CD14-positive monocyte (primary cell): ENCODE measurements around the gene GLRB. TPM values are rescaled to one million over a fixed set of nuclear protein-coding genes. Genes with fewer than 3 reads are reported as not detected.

Experiments
- DNase-seq, 3 donors: peaks; one replicate each; pipeline ENCODE4 v3.0.0-alpha.2; 2011 to 2022
- H2AFZ ChIP-seq: 2 replicates; pipeline ENCODE4 v1.6.0; 2012; ENCODE audit warnings: mild to moderate bottlenecking, low read depth, low read length, inconsistent platforms; ENCODE audit not compliant: insufficient read depth, poor library complexity, severe bottlenecking
- H3K27ac ChIP-seq, 2 donors: 1 replicate in 1 of 2; 2 replicates in 1 of 2; pipeline ENCODE4 v1.5.1; 2012 to 2013; ENCODE audit warnings: low read length in 2 of 2, control low read depth in 1 of 2, inconsistent platforms in 1 of 2, low read depth in 1 of 2, mild to moderate bottlenecking in 1 of 2
- H3K27me3 ChIP-seq, 2 donors: one replicate each; pipeline versions ENCODE4 v1.6.0 to v1.6.1; 2011 to 2013; ENCODE audit warnings: low read length in 2 of 2; ENCODE audit not compliant: control insufficient read depth in 2 of 2, insufficient read depth in 2 of 2
- H3K36me3 ChIP-seq, 2 donors: replicated peaks in 1 of 2; 1 replicate in 1 of 2; 2 replicates in 1 of 2; pipeline versions ENCODE4 v1.5.1 to v1.6.1; 2012 to 2013; ENCODE audit warnings: low read length in 2 of 2, control low read depth in 1 of 2, inconsistent platforms in 1 of 2, mild to moderate bottlenecking in 1 of 2; ENCODE audit not compliant: insufficient read depth in 2 of 2, control insufficient read depth in 1 of 2
- H3K4me1 ChIP-seq, 2 donors: 1 replicate in 1 of 2; 2 replicates in 1 of 2; pipeline versions ENCODE4 v1.5.1 to v1.6.1; 2012 to 2013; ENCODE audit warnings: low read length in 2 of 2, control low read depth in 1 of 2, inconsistent platforms in 1 of 2, mild to moderate bottlenecking in 1 of 2, moderate library complexity in 1 of 2; ENCODE audit not compliant: insufficient read depth in 2 of 2, control insufficient read depth in 1 of 2
- H3K4me2 ChIP-seq: replicated peaks from 2 replicates; pipeline ENCODE3; 2012; ENCODE audit warnings: low read length, moderate library complexity, mild to moderate bottlenecking; ENCODE audit not compliant: poor library complexity, severe bottlenecking; ENCODE audit errors: extremely low read depth
- H3K4me3 ChIP-seq, 3 experiments: fragments of 200-600 bp in 1 of 3; sonication (generic) in 1 of 3; replicated peaks in 1 of 3; 1 replicate in 2 of 3; 2 replicates in 1 of 3; pipeline ENCODE4 v1.5.1; 2011 to 2013; ENCODE audit warnings: low read length in 3 of 3, mild to moderate bottlenecking in 3 of 3, control low read depth in 2 of 3, low read depth in 2 of 3, inconsistent platforms in 1 of 3, moderate library complexity in 1 of 3
- H3K79me2 ChIP-seq: 2 replicates; pipeline ENCODE4 v1.6.0; 2012; ENCODE audit warnings: mild to moderate bottlenecking, control low read depth, inconsistent platforms, low read length, moderate library complexity; ENCODE audit not compliant: insufficient read depth
- H3K9ac ChIP-seq: 2 replicates; pipeline ENCODE4 v1.6.0; 2017; ENCODE audit warnings: low read length, mild to moderate bottlenecking; ENCODE audit not compliant: insufficient read depth, poor library complexity, severe bottlenecking
- H3K9me3 ChIP-seq, 2 donors: replicated peaks in 1 of 2; 1 replicate in 1 of 2; 2 replicates in 1 of 2; pipeline versions ENCODE4 v1.5.1 to v1.6.1; 2012 to 2013; ENCODE audit warnings: low read length in 2 of 2, control low read depth in 1 of 2; ENCODE audit not compliant: control insufficient read depth in 1 of 2, insufficient read depth in 1 of 2
- H4K20me1 ChIP-seq: 2 replicates; pipeline ENCODE4 v1.6.0; 2012; ENCODE audit warnings: mild to moderate bottlenecking, low read length, control low read depth, moderate library complexity; ENCODE audit not compliant: insufficient read depth
- H3K27ac Mint-ChIP-seq, 7 donors: one replicate each; pipeline ENCODE4 v1.8.0; 2020; ENCODE audit warnings: mild to moderate bottlenecking in 7 of 7, mixed read lengths in 7 of 7, moderate library complexity in 6 of 7, inconsistent platforms in 2 of 7
- H3K27me3 Mint-ChIP-seq, 3 donors: one replicate each; pipeline ENCODE4 v1.8.0; 2021 to 2022; ENCODE audit warnings: low read depth in 3 of 3, mild to moderate bottlenecking in 3 of 3, mixed read lengths in 3 of 3, moderate library complexity in 3 of 3, inconsistent platforms in 1 of 3
- H3K36me3 Mint-ChIP-seq, 2 donors: one replicate each; pipeline ENCODE4 v1.8.0; 2020; ENCODE audit warnings: mixed read lengths in 2 of 2, inconsistent platforms in 1 of 2, mild to moderate bottlenecking in 1 of 2
- H3K4me1 Mint-ChIP-seq: one replicate; pipeline ENCODE4 v1.8.0; 2020; ENCODE audit warnings: mild to moderate bottlenecking, mixed read lengths
- H3K4me3 Mint-ChIP-seq, 2 donors: one replicate each; pipeline ENCODE4 v1.8.0; 2020; ENCODE audit warnings: mild to moderate bottlenecking in 2 of 2, mixed read lengths in 2 of 2, moderate library complexity in 1 of 2
- H3K9me3 Mint-ChIP-seq, 7 donors: one replicate each; pipeline ENCODE4 v1.8.0; 2020 to 2022; ENCODE audit warnings: mixed read lengths in 7 of 7, mild to moderate bottlenecking in 6 of 7, moderate library complexity in 6 of 7, inconsistent platforms in 2 of 7
- CTCF ChIP-seq: fragments of 200-600 bp; IDR thresholded peaks from one replicate; pipeline ENCODE4 v1.8.0; 2022; ENCODE audit warnings: antibody characterized with exemption, mild to moderate bottlenecking
- WGBS: methylation state at CpG from one replicate; pipeline ENCODE4 v1.1.5; 2013; ENCODE audit warnings: missing lambda C conversion rate; ENCODE audit not compliant: insufficient coverage; 5-methylcytosine and 5-hydroxymethylcytosine counted together
- intact Hi-C, 2 donors: fragments of 100-400 bp; cut with micrococcal nuclease; formaldehyde crosslinking; loops; one replicate each; pipeline versions ENCODE4 v1.15.0 to v1.15.1; 2023
- polyA plus RNA-seq, 3 donors: library from polyadenylated mRNA; depleted of rRNA in 1 of 3; unstranded in 2 of 3; stranded (reverse) in 1 of 3; fragments of 300-500 nt in 2 of 3; fragments of >200 nt in 1 of 3; fragmentation: Illumina TruSeq in 2 of 3; gene quantifications; 1 replicate in 2 of 3; 2 replicates in 1 of 3; pipeline ENCODE4 v1.2.3, GENCODE V29; 2012 to 2021

Gene GLRB
- polyA plus RNA-seq, 3 donors = not detected

GRCh38 chr4:157141976-157142375 lies 66.0 kb downstream of the GLRB start:
- no peak overlapping the region for H2AFZ ChIP-seq
- Mint-ChIP-seq H3K27me3 (peaks cover 0 to 2% (median 0%) of the 10 kb centered on the region in 3 donors), H3K4me3 (no peak overlapping the region), H3K4me1 (no peaks in the 10 kb centered on the region), H3K36me3 (no peaks in the 10 kb centered on the region), H3K27ac (no peak overlapping the region), H3K9me3 (peaks cover 0 to 3% (median 0%) of the 10 kb centered on the region in 7 donors)
- intact Hi-C loops = no loop called here
- DNase-seq = no peak
- TF ChIP-seq CTCF = no peak
- H3K27me3 ChIP-seq = no peaks in the 10 kb centered on the region
- no peak overlapping the region for H3K4me2 ChIP-seq
- H3K9ac ChIP-seq = no peak overlapping the region
- H3K9me3 ChIP-seq = no peaks in the 10 kb centered on the region
- H3K27ac ChIP-seq = no peak overlapping the region
- H3K79me2 ChIP-seq = no peaks in the 10 kb centered on the region
- no peaks in the 10 kb centered on the region for H4K20me1 ChIP-seq
- H3K36me3 ChIP-seq = no peaks in the 10 kb centered on the region
- no peak overlapping the region for H3K4me3 ChIP-seq
- no peaks in the 10 kb centered on the region for H3K4me1 ChIP-seq

DNA sequence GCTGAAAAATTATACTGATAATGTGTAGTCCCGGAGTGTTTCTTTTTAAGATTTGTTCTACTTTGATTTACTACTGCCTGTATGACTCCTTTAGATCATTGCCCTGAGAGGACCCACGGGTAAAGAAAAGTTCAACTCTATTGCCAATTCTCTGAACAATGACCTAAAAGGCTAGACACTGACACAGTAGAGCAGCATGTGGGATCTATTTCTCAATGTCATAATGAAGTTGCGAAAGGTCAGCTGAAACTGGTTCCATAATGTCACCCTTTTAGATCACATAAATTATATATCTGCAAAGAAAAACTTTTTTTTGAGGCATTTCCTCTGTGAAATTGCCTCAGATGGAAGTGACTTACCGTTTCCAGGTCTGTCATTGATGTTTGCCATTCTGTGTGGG lies 67.4 kb downstream of the GLRB start:
- H3K27ac ChIP-seq = no peak overlapping the region
- no peak overlapping the region for H3K27ac Mint-ChIP-seq
- H3K27me3 Mint-ChIP-seq = no peaks in the 10 kb centered on the region
- TF ChIP-seq CTCF = no peak
- intact Hi-C loops = no loop called here
- no peak overlapping the region for H3K4me2 ChIP-seq
- no peaks in the 10 kb centered on the region for H3K4me1 Mint-ChIP-seq
- H3K9ac ChIP-seq = no peak overlapping the region
- no peaks in the 10 kb centered on the region for H3K36me3 Mint-ChIP-seq
- H3K4me3 ChIP-seq = no peak overlapping the region
- H3K27me3 ChIP-seq = no peaks in the 10 kb centered on the region
- 70% methylated on average over 2 of the region's 4 CpGs for WGBS
- H3K79me2 ChIP-seq = no peaks in the 10 kb centered on the region
- no peak overlapping the region for H3K4me3 Mint-ChIP-seq
- no peaks in the 10 kb centered on the region for H3K4me1 ChIP-seq
- H3K9me3 Mint-ChIP-seq = peaks cover 0 to 6% (median 0%) of the 10 kb centered on the region in 7 donors
- DNase-seq = no peak
- H2AFZ ChIP-seq = no peak overlapping the region
- no peaks in the 10 kb centered on the region for H3K36me3 ChIP-seq
- no peaks in the 10 kb centered on the region for H4K20me1 ChIP-seq
- H3K9me3 ChIP-seq = no peaks in the 10 kb centered on the region
